Heart left ventricle (tissue), 16 donors: ENCODE data around the gene TIMP1. TPM values are rescaled to one million over a fixed set of nuclear protein-coding genes. Genes with fewer than 3 reads are reported as not detected.

Experiments
- ATAC-seq, 4 donors: fragments of 200-7000 bp; cut with Tn5 transposase; one replicate each; pipeline ENCODE4 v1.9.1; 2020 to 2022; ENCODE audit warnings: moderate library complexity in 4 of 4, mild to moderate bottlenecking in 3 of 4, moderate number of reproducible peaks in 1 of 4
- DNase-seq, 5 donors: peaks; one replicate each; pipeline ENCODE4 v3.0.0-alpha.2; 2020
- H3K27ac ChIP-seq, 12 donors: fragments of 200-600 bp; sonication (generic) in 4 of 12; one replicate each; pipeline versions ENCODE4 v1.5.0 to v1.8.0; 2016 to 2022; ENCODE audit warnings: mild to moderate bottlenecking in 2 of 12
- H3K27me3 ChIP-seq, 9 donors: fragments of 200-600 bp; sonication (generic) in 2 of 9; one replicate each; pipeline versions ENCODE4 v1.5.1 to v1.8.0; 2016 to 2022; ENCODE audit warnings: mild to moderate bottlenecking in 3 of 9
- H3K36me3 ChIP-seq, 9 donors: fragments of 200-600 bp; sonication (generic) in 2 of 9; one replicate each; pipeline versions ENCODE4 v1.5.0 to v1.8.0; 2018 to 2022; ENCODE audit warnings: mild to moderate bottlenecking in 2 of 9
- H3K4me1 ChIP-seq, 12 donors: fragments of 200-600 bp; sonication (generic) in 4 of 12; one replicate each; pipeline versions ENCODE4 v1.5.0 to v1.8.0; 2016 to 2022; ENCODE audit warnings: mild to moderate bottlenecking in 3 of 12
- H3K4me3 ChIP-seq, 12 donors: fragments of 200-600 bp; sonication (generic) in 4 of 12; one replicate each; pipeline versions ENCODE4 v1.5.0 to v1.8.0; 2017 to 2022; ENCODE audit warnings: mild to moderate bottlenecking in 9 of 12, moderate library complexity in 4 of 12
- H3K9me3 ChIP-seq, 12 donors: fragments of 200-600 bp; sonication (generic) in 4 of 12; one replicate each; pipeline versions ENCODE4 v1.5.0 to v1.8.0; 2016 to 2022; ENCODE audit warnings: mild to moderate bottlenecking in 1 of 12
- CTCF ChIP-seq, 12 donors: fragments of 200-600 bp; sonication (generic) in 4 of 12; IDR thresholded peaks; one replicate each; pipeline versions ENCODE4 v1.5.0 to v1.8.0; 2018 to 2022; ENCODE audit warnings: antibody characterized with exemption in 12 of 12, mild to moderate bottlenecking in 5 of 12
- POLR2A ChIP-seq, 2 donors: fragments of 450-650 bp; IDR thresholded peaks; one replicate each; pipeline ENCODE4 v1.6.1; 2017; ENCODE audit warnings: antibody characterized with exemption in 2 of 2, mild to moderate bottlenecking in 2 of 2, moderate library complexity in 2 of 2
- WGBS, 4 donors: extraction: QIAGEN DNeasy Blood & Tissue Kit in 2 of 4; methylation state at CpG; one replicate each; pipeline versions ENCODE4 v1.1.5 to v1.1.7; 2013 to 2018; 5-methylcytosine and 5-hydroxymethylcytosine counted together
- intact Hi-C, 10 donors: fragments of 100-400 bp; cut with DNase I; formaldehyde crosslinking; loops; one replicate each; pipeline versions ENCODE4 v1.11.1 to v1.14.2; 2022
- polyA plus RNA-seq, 2 donors: library from polyadenylated mRNA; stranded (reverse); fragments of 200-250 nt; gene quantifications; one replicate each; pipeline ENCODE4 v1.2.3, GENCODE V29; 2013
- total RNA-seq, 9 donors: library from RNA; depleted of rRNA in 2 of 9; stranded (reverse); fragments of >200 nt in 2 of 9; fragmentation: NEBNext Ultra II Directional in 3 of 9; extraction: Animal tissue kit (Norgen Biotek cat#: 25700) in 3 of 9; gene quantifications; one replicate each; pipeline versions ENCODE4 v1.1.0 to v1.2.4, GENCODE V29; 2016 to 2023
- donor health status: ischemic (EF 13 %, LVEDD 7.1; RV severe dilation, severe dysfunction).
- donor health status: healthy with polysubstance abuse.
- donor health status: DM: no; HTN: yes; CAD: no.
- donor health status: DM: no; HTN: no; CAD: no.
- donor health status: ischemic (EF 25% LVEDD 6.9; RV normal size, moderate dysfunction).
- donor health status: ischemic (EF 25% LVEDD 5.7; RV mildly dilated, moderate dysfunction).
- donor health status: healthy.
- donor health status: DM: yes; HTN: yes; CAD: no.
- donor health status: ischemic (EF 35%, LVEDD 5.7; RV mildly dilated, moderate dysfunction).
- donor health status: nonischemic (EF 11% LVEDD 7.7; RV severe dilation, severe dysfunction).
- donor health status: DM: yes; HTN: yes; CAD: no.
- donor health status: PGD.
- donor health status: ischemic (EF 29% LVEDD 5.4; RV normal size, mild dysfunction).
- donor health status: nonischemic (EF 23%, LVEDD 6.1; RV moderate dilation, normal function).

Gene TIMP1
- total and polyA plus RNA-seq, 11 donors = 52.5 to 864 (median 177) TPM

GRCh38 chrX:47570794-47571193 lies 11.4 kb upstream of the TIMP1 start:
- ATAC-seq (no peak), DNase-seq (no peak)
- Histone ChIP-seq H3K36me3 (peaks cover 0 to 59% (median 49%) of the 10 kb centered on the region in 9 donors), H3K9me3 (no peaks in the 10 kb centered on the region), H3K4me3 (no peak overlapping the region), H3K27ac (no peak overlapping the region), H3K27me3 (peaks cover 0 to 6% (median 0%) of the 10 kb centered on the region in 9 donors), H3K4me1 (peaks cover 0 to 10% (median 0%) of the 10 kb centered on the region in 12 donors)
- TF ChIP-seq POLR2A (IDR thresholded peaks at IDR 0.05) (no peak), CTCF (IDR thresholded peaks at IDR 0.05) (no peak)
- WGBS, 4 donors = 80 to 90% (median 88%) methylated on average over 8 of the region's 8 CpGs
- intact Hi-C loops = no loop called here

GRCh38 chrX:47571215-47571614 lies 11.0 kb upstream of the TIMP1 start:
- 83 to 95% (median 90%) methylated on average over 3 to 11 of the region's 11 CpGs for WGBS, 4 donors
- intact Hi-C loops = no loop called here

GRCh38 chrX:47571896-47572295 lies 10.3 kb upstream of the TIMP1 start:
- H3K9me3 ChIP-seq = no peaks in the 10 kb centered on the region
- 80 to 94% (median 91%) methylated on average over 13 of the region's 13 CpGs for WGBS, 4 donors
- DNase-seq (no peak), ATAC-seq (no peak)
- H3K27me3 ChIP-seq = peaks cover 0 to 6% (median 0%) of the 10 kb centered on the region in 9 donors
- TF ChIP-seq CTCF (IDR thresholded peaks at IDR 0.05) = no peak
- TF ChIP-seq POLR2A (IDR thresholded peaks at IDR 0.05) = no peak
- H3K4me1 ChIP-seq = peaks cover 0 to 10% (median 0%) of the 10 kb centered on the region in 12 donors
- no peak overlapping the region for H3K27ac ChIP-seq
- H3K4me3 ChIP-seq = no peak overlapping the region
- intact Hi-C loops = no loop called here
- peaks cover 0 to 48% (median 40%) of the 10 kb centered on the region in 9 donors for H3K36me3 ChIP-seq

More at GRCh38 chrX:47571215-47571614, 11.0 kb upstream of the TIMP1 start:
- peaks cover 0 to 55% (median 46%) of the 10 kb centered on the region in 9 donors for H3K36me3 ChIP-seq
- no peak for DNase-seq
- H3K27ac ChIP-seq = no peak overlapping the region
- H3K27me3 ChIP-seq = peaks cover 0 to 6% (median 0%) of the 10 kb centered on the region in 9 donors
- peaks cover 0 to 10% (median 0%) of the 10 kb centered on the region in 12 donors for H3K4me1 ChIP-seq
- H3K4me3 ChIP-seq = no peak overlapping the region
- TF ChIP-seq POLR2A (IDR thresholded peaks at IDR 0.05) = no peak
- no peak for TF ChIP-seq CTCF (IDR thresholded peaks at IDR 0.05)
- ATAC-seq = no peak
- H3K9me3 ChIP-seq = no peaks in the 10 kb centered on the region

- no peak overlapping the region for H3K4me3 ChIP-seq
- ATAC-seq = no peak
- no peaks in the 10 kb centered on the region for H3K9me3 ChIP-seq
- no peak for TF ChIP-seq CTCF (IDR thresholded peaks at IDR 0.05)
- no peak for TF ChIP-seq POLR2A (IDR thresholded peaks at IDR 0.05)
- 62 to 72% (median 67%) methylated on average over 9 of the region's 9 CpGs for WGBS, 4 donors
- intact Hi-C loops = no loop called here
- H3K27me3 ChIP-seq = peaks cover 0 to 6% (median 0%) of the 10 kb centered on the region in 9 donors
- H3K36me3 ChIP-seq = peaks cover 0 to 39% (median 32%) of the 10 kb centered on the region in 9 donors
- no peak for DNase-seq
- H3K27ac ChIP-seq = peak overlapping the region in 9 of 12 donors; percentile 23 to 89 (median 61)
- peaks cover 0 to 10% (median 0%) of the 10 kb centered on the region in 12 donors for H3K4me1 ChIP-seq
Measured at GRCh38 chrX:47572773-47573340, 9.4 kb upstream of the TIMP1 start.
